GDM1 (cell line): ENCODE results near the gene F5.

Experiments used
- DNase-seq: peaks from one replicate; lab custom pipeline; 2025; lab: John Stamatoyannopoulos, UW

Gene F5

GRCh38 chr1:169475806-169476387, 110.4 kb downstream of the F5 start:
- no peak for DNase-seq

GRCh38 chr1:169474302-169474995, 111.8 kb downstream of the F5 start:
- no peak for DNase-seq

- no peak for DNase-seq
These were observed 112.9 kb downstream of the F5 start for GRCh38 chr1:169473347-169473746.

- DNase-seq, result no peak
These were observed 113.5 kb downstream of the F5 start for GRCh38 chr1:169472738-169473137.

GRCh38 chr1:169468982-169469381, 117.3 kb downstream of the F5 start:
- DNase-seq, result no peak

- peak; percentile 17 for DNase-seq
These were observed 119.7 kb downstream of the F5 start for GRCh38 chr1:169466259-169467230.

GRCh38 chr1:169465281-169465680, 121.0 kb downstream of the F5 start:
- no peak for DNase-seq
